ENCODE measurements around the gene NMNAT3.

- TF ChIP-seq CTCF (conservative IDR thresholded peaks at IDR 0.05; ENCODE audit: low read depth in 2 of 2): no peak
- TF ChIP-seq EZH2 (IDR thresholded peaks at IDR 0.05; ENCODE audit: low read depth, unreplicated experiment): no peak
- no peak for TF ChIP-seq EZH2phosphoT487 (IDR thresholded peaks at IDR 0.05; ENCODE audit: unreplicated experiment)
- no peak for TF ChIP-seq POLR2AphosphoS5 (IDR thresholded peaks at IDR 0.05; ENCODE audit: low read depth)
- no peak for TF ChIP-seq ZNF331 (CRISPR knock-in tag; IDR thresholded peaks at IDR 0.05; ENCODE audit: low read depth)
- TF ChIP-seq CREB1 (CRISPR knock-in tag; IDR thresholded peaks at IDR 0.05; ENCODE audit: low read depth): no peak
- no peak for TF ChIP-seq REST (IDR thresholded peaks at IDR 0.05; ENCODE audit: unreplicated experiment)
- TF ChIP-seq JUNB (IDR thresholded peaks at IDR 0.05; ENCODE audit: unreplicated experiment): no peak
- TF ChIP-seq ZNF114 (CRISPR knock-in tag; IDR thresholded peaks at IDR 0.05): no peak
- TF ChIP-seq ETS1 (IDR thresholded peaks at IDR 0.05): no peak
- no peak for TF ChIP-seq NANOG (IDR thresholded peaks at IDR 0.05; ENCODE audit: borderline replicate concordance)
Observed at GRCh38 chr3:139660269-139660668, 17.5 kb downstream of the NMNAT3 start.

All from GM23338 (cell line).